ENCODE results near the gene HOXB8. TPM values are rescaled to one million over a fixed set of nuclear protein-coding genes. Genes with fewer than 3 reads are reported as not detected.

Gene HOXB8
- total RNA-seq, 1 donor from 2014 or later = not detected

DNA sequence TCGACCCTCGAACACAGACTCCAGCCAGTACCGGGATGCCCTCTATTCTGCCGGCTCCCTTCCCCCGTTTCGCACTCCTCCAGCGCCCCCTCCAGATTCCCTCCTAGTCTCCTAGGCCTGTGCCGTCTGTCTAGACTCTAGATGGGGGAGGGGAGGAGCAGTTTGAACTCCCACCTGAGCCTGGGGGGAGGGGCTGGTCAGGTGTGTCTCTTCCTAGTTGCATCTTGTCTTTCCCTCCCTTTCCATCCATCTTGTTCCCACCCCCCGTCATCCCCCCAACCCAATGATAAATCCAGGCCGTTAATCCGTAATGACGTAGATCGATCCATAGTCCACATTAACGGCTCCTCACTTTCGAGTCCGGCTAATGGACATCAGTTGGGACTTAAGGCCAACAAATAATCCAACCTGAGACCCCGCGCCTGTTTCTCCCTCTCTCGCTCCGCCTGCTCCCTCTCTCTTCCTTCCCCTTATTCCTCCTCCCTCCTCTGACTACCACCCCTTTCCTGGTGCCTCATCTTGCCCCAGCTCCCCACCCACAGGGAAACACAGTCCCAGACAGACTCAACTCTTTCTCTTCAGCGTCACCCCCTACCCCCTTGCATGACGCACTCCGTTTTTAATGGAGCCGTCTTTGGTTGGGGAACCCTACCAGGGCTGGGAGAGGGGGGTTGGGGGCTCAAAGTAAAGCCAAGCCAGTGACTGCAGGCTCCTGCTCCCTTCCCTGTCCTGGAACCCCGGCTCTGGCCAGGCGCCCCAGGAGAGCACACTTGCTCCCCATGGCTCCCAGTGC lies 18.2 kb downstream of the HOXB8 start:
- TF ChIP-seq, protein P1, sequence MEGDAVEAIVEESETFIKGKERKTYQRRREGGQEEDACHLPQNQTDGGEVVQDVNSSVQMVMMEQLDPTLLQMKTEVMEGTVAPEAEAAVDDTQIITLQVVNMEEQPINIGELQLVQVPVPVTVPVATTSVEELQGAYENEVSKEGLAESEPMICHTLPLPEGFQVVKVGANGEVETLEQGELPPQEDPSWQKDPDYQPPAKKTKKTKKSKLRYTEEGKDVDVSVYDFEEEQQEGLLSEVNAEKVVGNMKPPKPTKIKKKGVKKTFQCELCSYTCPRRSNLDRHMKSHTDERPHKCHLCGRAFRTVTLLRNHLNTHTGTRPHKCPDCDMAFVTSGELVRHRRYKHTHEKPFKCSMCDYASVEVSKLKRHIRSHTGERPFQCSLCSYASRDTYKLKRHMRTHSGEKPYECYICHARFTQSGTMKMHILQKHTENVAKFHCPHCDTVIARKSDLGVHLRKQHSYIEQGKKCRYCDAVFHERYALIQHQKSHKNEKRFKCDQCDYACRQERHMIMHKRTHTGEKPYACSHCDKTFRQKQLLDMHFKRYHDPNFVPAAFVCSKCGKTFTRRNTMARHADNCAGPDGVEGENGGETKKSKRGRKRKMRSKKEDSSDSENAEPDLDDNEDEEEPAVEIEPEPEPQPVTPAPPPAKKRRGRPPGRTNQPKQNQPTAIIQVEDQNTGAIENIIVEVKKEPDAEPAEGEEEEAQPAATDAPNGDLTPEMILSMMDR (IDR thresholded peaks at IDR 0.05; ENCODE audit: borderline replicate concordance) = no peak
- Histone ChIP-seq H3K9me3 (replicated peaks) (no peaks in the 10 kb centered on the region), H3K36me3 (no peaks in the 10 kb centered on the region), H3K27ac (replicated peaks) (peak overlapping the region; percentile 60), H3K27me3 (ENCODE audit: low read depth) (peaks cover 100% of the 10 kb centered on the region), H3K4me3 (peak overlapping the region; percentile 63), H3K4me1 (peaks cover 38% of the 10 kb centered on the region)
- intact Hi-C loops (cut with micrococcal nuclease) = no loop called here
- DNase-seq = no peak

DNA sequence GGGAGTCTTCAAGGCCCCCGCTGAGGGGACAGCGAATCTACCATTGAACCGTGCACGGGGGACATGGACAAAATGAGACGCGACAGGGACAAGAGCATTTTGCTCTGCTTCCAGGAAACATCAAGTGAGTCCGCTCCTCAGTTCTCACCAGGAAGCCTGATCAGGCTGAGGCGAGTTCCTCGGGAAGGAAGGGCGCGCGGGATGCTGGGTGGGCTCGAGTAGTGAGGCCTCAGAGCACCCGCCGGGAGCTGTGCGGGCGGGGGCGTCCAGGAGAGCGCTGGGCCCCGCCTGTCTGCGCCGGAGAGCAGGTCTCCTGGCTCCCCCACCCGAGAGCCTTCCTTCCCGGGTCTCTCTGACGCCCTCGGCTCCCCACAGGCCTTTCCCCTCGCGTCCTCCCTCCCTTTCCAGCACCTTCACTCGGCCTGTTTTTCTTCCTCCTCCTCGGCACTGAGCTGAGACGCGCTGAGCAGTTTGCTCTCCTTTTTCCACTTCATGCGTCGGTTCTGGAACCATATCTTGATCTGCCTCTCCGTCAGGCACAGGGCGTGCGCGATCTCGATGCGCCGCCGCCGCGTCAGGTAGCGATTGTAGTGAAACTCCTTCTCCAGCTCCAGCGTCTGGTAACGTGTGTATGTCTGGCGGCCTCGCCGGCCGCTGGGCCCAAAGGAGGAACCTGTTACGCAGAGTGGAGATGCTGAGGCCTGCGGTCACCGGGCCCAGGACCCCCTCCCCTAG lies 18.9 kb downstream of the HOXB8 start:
- H3K4me1 ChIP-seq = peaks cover 38% of the 10 kb centered on the region
- no peak overlapping the region for H3K27ac ChIP-seq (replicated peaks)

DNA sequence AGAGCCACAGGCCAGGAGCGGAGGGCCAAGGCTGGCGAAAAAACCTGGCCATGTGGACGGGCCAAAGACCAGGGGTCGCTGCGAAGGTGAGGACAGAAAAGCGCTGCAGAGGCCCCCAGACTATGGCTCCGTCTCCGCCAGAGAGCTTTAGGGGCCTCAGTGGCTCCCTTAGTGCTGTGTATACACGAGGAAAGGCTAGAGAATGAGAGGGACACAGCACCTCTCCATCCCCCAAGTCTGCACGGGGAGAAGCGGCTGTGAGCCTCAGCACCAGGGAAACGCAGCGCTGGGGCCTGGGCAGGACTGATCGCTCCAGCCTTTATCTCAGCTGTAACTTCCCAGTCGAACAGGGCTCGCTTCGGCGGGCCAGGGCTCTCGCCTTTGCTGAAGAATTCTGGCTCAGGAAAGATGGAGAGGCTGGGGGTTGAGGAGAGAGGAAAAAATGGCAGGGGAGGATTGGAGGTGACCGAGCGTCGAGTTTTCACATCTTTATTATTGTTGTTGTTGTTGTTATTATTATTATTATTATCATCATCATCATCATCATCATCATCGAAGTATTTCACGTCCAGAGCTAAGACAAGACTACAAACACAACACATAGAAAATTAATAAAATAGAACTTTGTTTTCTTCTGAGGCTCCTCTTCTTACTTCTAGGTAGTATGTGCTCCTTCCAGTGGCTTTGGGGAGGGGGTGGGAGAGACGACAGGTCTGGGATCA lies 19.7 kb downstream of the HOXB8 start:
- no peak overlapping the region for H3K27ac ChIP-seq (replicated peaks)
- H3K4me3 ChIP-seq = no peak overlapping the region
- H3K27me3 ChIP-seq (ENCODE audit: low read depth) = peaks cover 100% of the 10 kb centered on the region
- intact Hi-C loops (cut with micrococcal nuclease) = no loop called here
- H3K9me3 ChIP-seq (replicated peaks) = no peaks in the 10 kb centered on the region
- H3K4me1 ChIP-seq = peaks cover 38% of the 10 kb centered on the region
- no peaks in the 10 kb centered on the region for H3K36me3 ChIP-seq
- DNase-seq = no peak
- TF ChIP-seq, protein P1 (IDR thresholded peaks at IDR 0.05; ENCODE audit: borderline replicate concordance) = no peak

More for the DNA sequence above, 18.9 kb downstream of the HOXB8 start:
- DNase-seq = no peak
- intact Hi-C loops (cut with micrococcal nuclease) = no loop called here
- Histone ChIP-seq H3K4me3 (peak overlapping the region; percentile 63), H3K27me3 (ENCODE audit: low read depth) (peaks cover 100% of the 10 kb centered on the region), H3K36me3 (no peaks in the 10 kb centered on the region), H3K9me3 (replicated peaks) (no peaks in the 10 kb centered on the region)
- TF ChIP-seq, protein P1 (IDR thresholded peaks at IDR 0.05; ENCODE audit: borderline replicate concordance) = no peak

DNA sequence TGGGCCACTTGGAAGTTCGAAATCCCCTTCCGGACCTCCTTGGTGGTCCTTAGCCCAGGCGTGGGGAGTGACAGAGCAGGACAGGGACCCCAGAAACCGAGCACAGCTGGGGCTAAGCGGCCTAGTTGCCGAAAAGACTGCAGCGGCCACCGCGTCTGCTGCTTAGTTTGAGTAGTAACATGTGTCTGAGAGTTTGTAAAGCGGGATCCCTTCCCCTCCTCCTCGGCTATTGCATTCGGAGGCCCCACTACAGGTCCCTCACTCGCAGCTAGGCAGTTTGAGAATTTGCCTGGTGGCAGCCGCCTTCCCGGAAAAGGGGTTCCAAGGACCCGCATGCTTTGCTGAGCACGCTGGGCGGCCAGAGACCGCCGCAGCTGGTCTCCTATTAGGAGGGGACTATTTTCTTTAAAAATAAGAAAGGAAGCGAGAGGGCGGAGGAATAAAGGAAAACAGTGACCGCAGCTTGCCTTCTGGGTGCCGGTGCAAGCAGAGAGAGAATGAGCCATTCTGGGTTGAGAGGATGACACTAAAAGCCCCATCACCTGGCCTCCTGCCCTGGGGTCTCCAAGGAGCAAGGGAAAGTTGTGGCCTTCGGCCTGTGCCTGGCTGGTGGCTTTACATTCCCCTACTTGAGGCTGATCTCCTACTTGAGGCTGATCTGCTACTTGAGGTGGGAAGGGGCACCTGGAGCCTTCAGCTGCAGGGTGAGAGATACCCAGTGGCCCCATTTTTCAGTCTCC lies 20.4 kb downstream of the HOXB8 start:
- H3K9me3 ChIP-seq (replicated peaks) = no peaks in the 10 kb centered on the region
- H3K27me3 ChIP-seq (ENCODE audit: low read depth) = peaks cover 100% of the 10 kb centered on the region
- H3K36me3 ChIP-seq = no peaks in the 10 kb centered on the region
- no peak overlapping the region for H3K27ac ChIP-seq (replicated peaks)
- no peak for DNase-seq
- H3K4me3 ChIP-seq = no peak overlapping the region
- H3K4me1 ChIP-seq = peaks cover 38% of the 10 kb centered on the region
- TF ChIP-seq, protein P1 (IDR thresholded peaks at IDR 0.05; ENCODE audit: borderline replicate concordance) = no peak
- intact Hi-C loops (cut with micrococcal nuclease) = no loop called here
